Measurements from ENCODE around the gene FTCD. TPM values are rescaled to one million over a fixed set of nuclear protein-coding genes. Genes with fewer than 3 reads are reported as not detected.

The FTCD gene
- total and polyA plus RNA-seq, 5 experiments from 2014 or later = 2.1 to 2.2 TPM; not detected in 3

GRCh38 chr21:46088189-46088588 lies 67.2 kb downstream of the FTCD start:
- H3K4me1 Mint-ChIP-seq = peaks cover 0 to 4% (median 0%) of the 10 kb centered on the region in 4 donors
- POLR2A ChIA-PET = no interaction called here
- H3K4me3 Mint-ChIP-seq = no peak overlapping the region
- H3K27ac Mint-ChIP-seq = no peak overlapping the region
- H3K27me3 Mint-ChIP-seq = peaks cover 0 to 2% (median 0%) of the 10 kb centered on the region in 5 donors
- H3K9me3 Mint-ChIP-seq = peaks cover 2 to 43% (median 21%) of the 10 kb centered on the region in 9 donors
- ATAC-seq = no peak
- peaks cover 0 to 17% (median 8%) of the 10 kb centered on the region in 3 donors for H3K36me3 Mint-ChIP-seq
- no peak for DNase-seq

- H3K27me3 Mint-ChIP-seq = peaks cover 0 to 2% (median 0%) of the 10 kb centered on the region in 5 donors
- no peak for ATAC-seq
- peaks cover 0 to 17% (median 8%) of the 10 kb centered on the region in 3 donors for H3K36me3 Mint-ChIP-seq
- no peak for DNase-seq
- H3K4me3 Mint-ChIP-seq = no peak overlapping the region
- H3K4me1 Mint-ChIP-seq = peaks cover 0 to 4% (median 0%) of the 10 kb centered on the region in 4 donors
- POLR2A ChIA-PET = no interaction called here
- peaks cover 2 to 43% (median 21%) of the 10 kb centered on the region in 9 donors for H3K9me3 Mint-ChIP-seq
- no peak overlapping the region for H3K27ac Mint-ChIP-seq
Observed at GRCh38 chr21:46087641-46088040, 67.7 kb downstream of the FTCD start.

Other genes starting within 250 kb of the FTCD start
- 10 to 100 TPM; 19.4 to 21.0 TPM for gene COL6A1, start 173.8 kb downstream of the FTCD start, total RNA-seq
- 1 to 10 TPM; 1.7 to 2.0 (median 1.7) TPM for gene COL6A1, start 173.8 kb downstream of the FTCD start, polyA plus RNA-seq
- gene COL6A2, start 57.5 kb downstream of the FTCD start, total RNA-seq = 10 to 100 TPM; 91.5 to 98.8 TPM
- 10 to 100 TPM in 1 of 3 donors, 1 to 10 TPM in 2; 3.8 to 13.4 (median 8.8) TPM for gene COL6A2, start 57.5 kb downstream of the FTCD start, polyA plus RNA-seq
- gene SPATC1L, start 28.9 kb upstream of the FTCD start, total RNA-seq = 10 to 100 TPM; 11.2 TPM
- gene SPATC1L, start 28.9 kb upstream of the FTCD start, polyA plus RNA-seq = 10 to 100 TPM; 13.0 to 20.5 (median 13.6) TPM
- 10 to 100 TPM; 43.6 to 47.6 TPM for gene LSS, start 73.2 kb upstream of the FTCD start, total RNA-seq
- 10 to 100 TPM; 12.3 to 14.6 (median 14.3) TPM for gene LSS, start 73.2 kb upstream of the FTCD start, polyA plus RNA-seq
- 100 to 1,000 TPM; 186 to 187 TPM for gene MCM3AP, start 130.0 kb upstream of the FTCD start, total RNA-seq
- gene MCM3AP, start 130.0 kb upstream of the FTCD start, polyA plus RNA-seq = 10 to 100 TPM; 40.5 to 61.0 (median 41.5) TPM
- gene YBEY, start 130.8 kb upstream of the FTCD start, total RNA-seq = 10 to 100 TPM; 14.8 to 15.6 TPM
- gene YBEY, start 130.8 kb upstream of the FTCD start, polyA plus RNA-seq = 10 to 100 TPM; 14.2 to 22.2 (median 14.7) TPM
- gene C21orf58, start 168.3 kb upstream of the FTCD start, total RNA-seq = 1 to 10 TPM; 6.4 to 7.3 TPM
- gene C21orf58, start 168.3 kb upstream of the FTCD start, polyA plus RNA-seq = 1 to 10 TPM in 1 of 3 donors, under 1 TPM in 2; 0.44 to 1.2 (median 0.51) TPM
- 10 to 100 TPM; 80.0 to 86.2 TPM for gene PCNT, start 168.6 kb upstream of the FTCD start, total RNA-seq
- 10 to 100 TPM; 17.2 to 37.4 (median 19.9) TPM for gene PCNT, start 168.6 kb upstream of the FTCD start, polyA plus RNA-seq

Data from naive thymus-derived CD8-positive, alpha-beta T cell (primary cell).